ENCODE results near the gene TOX2. TPM values are rescaled to one million over a fixed set of nuclear protein-coding genes. Genes with fewer than 3 reads are reported as not detected.

Gene TOX2
- total RNA-seq, 1 donor from 2014 or later, result 4.7 TPM

DNA sequence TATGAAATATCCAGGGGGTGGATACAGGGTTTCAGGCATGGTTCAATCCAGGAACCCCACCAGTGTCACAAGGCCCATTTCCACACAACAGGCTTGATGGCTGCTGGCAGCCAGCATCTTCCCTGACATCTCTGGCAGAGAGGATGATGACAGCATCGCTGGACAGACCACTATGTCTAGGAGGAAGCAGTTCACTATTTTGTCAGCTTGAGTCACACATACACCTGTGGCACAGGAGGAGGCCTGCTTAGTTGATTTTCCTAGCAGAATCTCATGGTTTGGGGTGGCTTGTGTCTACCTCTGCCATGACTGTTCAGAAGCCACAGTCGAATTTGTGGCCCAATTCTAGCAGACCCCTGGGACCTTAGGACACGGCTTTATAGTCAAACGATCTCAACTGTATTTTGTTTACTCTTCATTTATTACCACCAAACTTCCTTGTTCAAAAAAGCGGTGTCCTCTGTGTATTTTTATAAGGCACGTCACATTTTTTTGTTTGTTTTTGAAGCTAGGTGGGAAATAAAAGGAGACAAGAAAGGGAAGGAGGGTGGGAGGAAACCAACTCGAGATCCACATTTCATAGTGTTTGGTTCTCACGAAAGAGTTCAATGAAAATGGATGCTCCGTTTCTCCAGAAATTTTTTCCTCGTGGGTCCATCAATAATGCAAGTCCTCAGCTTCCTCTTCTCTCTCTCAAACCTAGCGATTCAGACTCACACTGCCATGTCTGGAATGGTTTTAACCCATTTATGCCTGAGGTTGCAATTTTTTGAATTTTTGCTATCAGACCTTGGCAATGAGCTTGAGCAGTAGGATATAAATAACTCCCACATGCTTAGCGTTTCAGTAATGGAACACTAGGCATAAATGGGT is 94.4 kb downstream of the TOX2 start:
- Mint-ChIP-seq H3K9me3 (no peaks in the 10 kb centered on the region), H3K27ac (no peak overlapping the region), H3K36me3 (no peaks in the 10 kb centered on the region), H3K27me3 (peaks cover 25% of the 10 kb centered on the region), H3K4me3 (no peak overlapping the region), H3K4me1 (ENCODE audit: unreplicated experiment) (no peaks in the 10 kb centered on the region)
- DNase-seq (ENCODE audit: extremely low spot score, unreplicated experiment), result no peak
- TF ChIP-seq, protein P1, sequence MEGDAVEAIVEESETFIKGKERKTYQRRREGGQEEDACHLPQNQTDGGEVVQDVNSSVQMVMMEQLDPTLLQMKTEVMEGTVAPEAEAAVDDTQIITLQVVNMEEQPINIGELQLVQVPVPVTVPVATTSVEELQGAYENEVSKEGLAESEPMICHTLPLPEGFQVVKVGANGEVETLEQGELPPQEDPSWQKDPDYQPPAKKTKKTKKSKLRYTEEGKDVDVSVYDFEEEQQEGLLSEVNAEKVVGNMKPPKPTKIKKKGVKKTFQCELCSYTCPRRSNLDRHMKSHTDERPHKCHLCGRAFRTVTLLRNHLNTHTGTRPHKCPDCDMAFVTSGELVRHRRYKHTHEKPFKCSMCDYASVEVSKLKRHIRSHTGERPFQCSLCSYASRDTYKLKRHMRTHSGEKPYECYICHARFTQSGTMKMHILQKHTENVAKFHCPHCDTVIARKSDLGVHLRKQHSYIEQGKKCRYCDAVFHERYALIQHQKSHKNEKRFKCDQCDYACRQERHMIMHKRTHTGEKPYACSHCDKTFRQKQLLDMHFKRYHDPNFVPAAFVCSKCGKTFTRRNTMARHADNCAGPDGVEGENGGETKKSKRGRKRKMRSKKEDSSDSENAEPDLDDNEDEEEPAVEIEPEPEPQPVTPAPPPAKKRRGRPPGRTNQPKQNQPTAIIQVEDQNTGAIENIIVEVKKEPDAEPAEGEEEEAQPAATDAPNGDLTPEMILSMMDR (conservative IDR thresholded peaks at IDR 0.05), result no peak

DNA sequence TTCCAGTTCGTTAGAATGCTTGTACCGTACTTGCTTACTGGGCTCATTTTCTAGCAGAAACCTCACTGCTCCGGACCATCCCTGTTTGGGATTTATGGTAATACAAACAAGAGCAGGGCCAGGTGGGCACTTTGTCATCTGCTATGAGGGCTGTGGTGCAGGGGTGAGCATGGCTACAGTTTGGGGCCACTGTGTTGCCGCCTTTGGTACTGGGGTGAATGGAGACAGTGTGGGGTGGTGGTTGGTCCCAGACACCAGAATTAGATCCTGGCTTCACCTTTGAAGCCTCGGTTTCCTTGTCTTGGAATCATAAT is 95.0 kb downstream of the TOX2 start:
- no peak overlapping the region for H3K4me3 Mint-ChIP-seq
- H3K27ac Mint-ChIP-seq, result no peak overlapping the region
- TF ChIP-seq, protein P1 (conservative IDR thresholded peaks at IDR 0.05), result no peak
- peaks cover 23% of the 10 kb centered on the region for H3K27me3 Mint-ChIP-seq
- no peak for DNase-seq (ENCODE audit: extremely low spot score, unreplicated experiment)
- no peaks in the 10 kb centered on the region for H3K36me3 Mint-ChIP-seq
- H3K4me1 Mint-ChIP-seq (ENCODE audit: unreplicated experiment), result no peaks in the 10 kb centered on the region
- H3K9me3 Mint-ChIP-seq, result no peaks in the 10 kb centered on the region

DNA sequence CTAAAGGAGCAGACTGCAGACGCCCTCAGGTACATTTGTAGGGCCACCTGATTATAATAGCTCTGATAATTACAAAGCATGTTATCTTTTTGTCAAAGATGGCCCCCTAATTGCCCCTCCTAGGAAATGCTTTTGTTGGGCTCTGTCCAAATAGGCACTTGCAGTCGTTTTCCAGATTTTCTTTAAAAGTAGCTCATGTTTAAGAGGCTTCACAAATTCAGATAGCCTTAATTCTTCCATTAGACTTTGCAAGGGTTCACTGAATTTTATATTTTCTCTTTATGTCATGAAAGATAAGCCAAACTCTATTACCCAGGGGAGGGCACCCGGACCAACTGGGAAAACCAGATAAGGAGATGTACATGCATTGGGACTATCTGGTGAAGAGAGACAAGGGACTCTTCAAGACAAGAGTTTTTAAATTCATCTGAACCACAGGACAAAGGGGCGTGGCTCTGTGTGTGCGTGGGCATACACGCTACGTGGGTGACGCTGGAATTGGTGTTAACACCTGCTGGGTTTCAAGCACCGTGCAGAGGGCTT is 95.6 kb downstream of the TOX2 start:
- peaks cover under 1% of the 10 kb centered on the region for H3K4me1 Mint-ChIP-seq (ENCODE audit: unreplicated experiment)
- no peak overlapping the region for H3K27ac Mint-ChIP-seq

DNA sequence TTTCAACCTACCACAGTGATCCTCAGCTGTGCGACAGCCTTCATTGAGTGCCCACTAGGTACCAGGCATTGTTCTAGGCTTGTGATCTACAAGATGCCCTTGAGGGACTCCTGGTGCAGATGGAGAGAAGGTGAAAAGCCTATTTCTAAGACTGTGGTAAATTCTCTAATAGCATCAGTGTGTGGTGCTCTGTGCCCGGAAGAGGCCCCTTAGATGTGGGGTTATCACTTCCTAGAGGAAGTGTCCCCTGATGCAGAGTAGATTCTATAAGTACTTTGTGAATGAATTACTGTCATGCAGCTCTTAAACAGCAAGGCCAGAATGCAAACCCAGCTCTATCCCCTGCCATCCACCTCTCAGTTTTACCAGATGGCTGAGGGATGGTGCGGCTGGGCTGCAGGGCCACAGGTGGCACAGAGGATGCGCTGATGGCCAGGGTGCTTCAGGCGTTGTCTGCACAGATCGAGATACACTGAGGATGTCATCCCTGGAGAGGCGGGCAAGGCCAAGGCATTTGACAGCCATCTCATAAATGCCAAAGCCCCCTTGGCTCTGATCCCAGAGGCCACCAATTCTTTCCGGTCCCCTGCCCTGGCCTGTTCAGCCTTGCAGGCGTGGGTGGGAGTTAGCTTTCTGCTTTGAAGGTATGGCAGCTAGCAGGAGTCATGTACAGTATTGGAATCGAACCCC is 96.7 kb downstream of the TOX2 start:
- H3K9me3 Mint-ChIP-seq, result no peaks in the 10 kb centered on the region
- H3K36me3 Mint-ChIP-seq, result no peaks in the 10 kb centered on the region
- peaks cover 15% of the 10 kb centered on the region for H3K27me3 Mint-ChIP-seq
- H3K4me1 Mint-ChIP-seq (ENCODE audit: unreplicated experiment), result peaks cover 8% of the 10 kb centered on the region
- no peak overlapping the region for H3K27ac Mint-ChIP-seq
- TF ChIP-seq, protein P1 (conservative IDR thresholded peaks at IDR 0.05), result no peak
- H3K4me3 Mint-ChIP-seq, result no peak overlapping the region
- DNase-seq (ENCODE audit: extremely low spot score, unreplicated experiment), result no peak

More for the DNA sequence above, 95.6 kb downstream of the TOX2 start:
- H3K4me3 Mint-ChIP-seq, result no peak overlapping the region
- H3K36me3 Mint-ChIP-seq, result no peaks in the 10 kb centered on the region
- no peak for DNase-seq (ENCODE audit: extremely low spot score, unreplicated experiment)
- H3K9me3 Mint-ChIP-seq, result no peaks in the 10 kb centered on the region
- H3K27me3 Mint-ChIP-seq, result peaks cover 20% of the 10 kb centered on the region
- TF ChIP-seq, protein P1 (conservative IDR thresholded peaks at IDR 0.05), result no peak

DNA sequence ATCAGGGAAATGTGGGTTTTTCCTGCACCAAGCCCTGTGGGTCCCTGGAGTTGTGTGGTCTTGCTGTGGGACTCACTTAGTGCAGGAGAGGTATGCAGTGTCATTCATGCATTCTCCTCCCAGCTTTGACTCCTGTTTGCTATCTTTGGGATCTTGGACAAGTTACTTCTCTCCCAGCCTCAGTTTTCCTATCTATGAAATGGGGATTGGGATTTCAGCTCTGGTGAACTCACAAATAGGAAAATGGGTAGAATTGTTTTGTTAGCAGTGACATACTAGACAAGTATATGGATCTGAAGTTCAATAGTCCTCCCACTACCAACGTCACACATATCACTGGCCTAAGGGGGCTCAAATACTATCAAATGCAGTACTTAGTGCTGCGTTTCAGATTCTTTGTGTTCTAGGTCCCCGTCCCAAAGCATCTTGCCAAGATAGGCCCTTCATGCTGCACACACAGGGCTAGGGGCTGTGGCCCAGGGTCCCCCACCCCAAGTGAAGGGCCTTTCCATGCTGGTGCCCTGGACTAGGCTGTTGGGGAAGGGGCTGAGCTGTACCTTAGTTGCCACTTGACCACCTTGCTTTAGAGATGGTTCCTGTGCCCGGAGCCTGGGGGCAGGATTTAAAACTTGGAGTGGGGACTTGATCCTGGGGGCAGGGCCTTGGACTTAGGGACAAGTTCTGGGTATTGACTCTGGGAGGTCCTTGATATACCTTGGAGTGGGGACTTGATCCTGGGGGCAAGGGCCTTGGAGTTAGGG is 98.0 kb downstream of the TOX2 start:
- Mint-ChIP-seq H3K4me1 (ENCODE audit: unreplicated experiment) (peaks cover 8% of the 10 kb centered on the region), H3K9me3 (no peaks in the 10 kb centered on the region), H3K27me3 (peaks cover 15% of the 10 kb centered on the region), H3K4me3 (no peak overlapping the region), H3K27ac (no peak overlapping the region), H3K36me3 (no peaks in the 10 kb centered on the region)
- TF ChIP-seq, protein P1 (conservative IDR thresholded peaks at IDR 0.05), result no peak
- DNase-seq (ENCODE audit: extremely low spot score, unreplicated experiment), result no peak
